ENCODE results near the gene ALDOB. TPM values are rescaled to one million over a fixed set of nuclear protein-coding genes. Genes with fewer than 3 reads are reported as not detected.
A peak's percentile ranks its signal among the peaks of the same experiment; 100 is the strongest.

Gene ALDOB
- total RNA-seq, 1 donor from 2014 or later = not detected

DNA sequence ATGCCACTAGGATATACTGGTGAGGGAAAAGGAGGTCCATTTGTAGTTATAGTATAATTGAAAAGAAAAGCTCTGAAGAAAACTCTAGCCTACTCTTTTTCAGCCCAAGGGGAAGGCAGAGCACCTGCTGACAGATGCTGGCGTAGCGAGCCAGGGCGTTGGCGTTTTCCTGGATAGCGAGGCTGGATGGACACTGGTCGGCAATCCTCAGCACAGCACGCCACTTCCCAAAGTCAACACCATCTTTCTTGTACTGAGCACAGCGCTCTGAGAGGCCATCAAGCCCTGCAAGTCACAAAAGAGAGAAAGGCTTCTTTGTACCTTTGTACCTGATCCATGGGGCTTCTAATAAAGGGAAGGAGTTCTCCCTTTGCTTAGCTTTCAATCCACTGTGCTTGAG, 8.2 kb downstream of the ALDOB start:
- ATAC-seq (no peak), DNase-seq (no peak)
- no peaks in the 10 kb centered on the region for H3K9me3 ChIP-seq
- no peak overlapping the region for H3K27ac ChIP-seq
- no peaks in the 10 kb centered on the region for H3K27me3 ChIP-seq
- no peak overlapping the region for H3K4me3 ChIP-seq
- no peaks in the 10 kb centered on the region for H3K4me1 ChIP-seq
- intact Hi-C loops (cut with DNase I) = no loop called here
- no peaks in the 10 kb centered on the region for H3K36me3 ChIP-seq
- TF ChIP-seq, protein P1, sequence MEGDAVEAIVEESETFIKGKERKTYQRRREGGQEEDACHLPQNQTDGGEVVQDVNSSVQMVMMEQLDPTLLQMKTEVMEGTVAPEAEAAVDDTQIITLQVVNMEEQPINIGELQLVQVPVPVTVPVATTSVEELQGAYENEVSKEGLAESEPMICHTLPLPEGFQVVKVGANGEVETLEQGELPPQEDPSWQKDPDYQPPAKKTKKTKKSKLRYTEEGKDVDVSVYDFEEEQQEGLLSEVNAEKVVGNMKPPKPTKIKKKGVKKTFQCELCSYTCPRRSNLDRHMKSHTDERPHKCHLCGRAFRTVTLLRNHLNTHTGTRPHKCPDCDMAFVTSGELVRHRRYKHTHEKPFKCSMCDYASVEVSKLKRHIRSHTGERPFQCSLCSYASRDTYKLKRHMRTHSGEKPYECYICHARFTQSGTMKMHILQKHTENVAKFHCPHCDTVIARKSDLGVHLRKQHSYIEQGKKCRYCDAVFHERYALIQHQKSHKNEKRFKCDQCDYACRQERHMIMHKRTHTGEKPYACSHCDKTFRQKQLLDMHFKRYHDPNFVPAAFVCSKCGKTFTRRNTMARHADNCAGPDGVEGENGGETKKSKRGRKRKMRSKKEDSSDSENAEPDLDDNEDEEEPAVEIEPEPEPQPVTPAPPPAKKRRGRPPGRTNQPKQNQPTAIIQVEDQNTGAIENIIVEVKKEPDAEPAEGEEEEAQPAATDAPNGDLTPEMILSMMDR (IDR thresholded peaks at IDR 0.05) = no peak

DNA sequence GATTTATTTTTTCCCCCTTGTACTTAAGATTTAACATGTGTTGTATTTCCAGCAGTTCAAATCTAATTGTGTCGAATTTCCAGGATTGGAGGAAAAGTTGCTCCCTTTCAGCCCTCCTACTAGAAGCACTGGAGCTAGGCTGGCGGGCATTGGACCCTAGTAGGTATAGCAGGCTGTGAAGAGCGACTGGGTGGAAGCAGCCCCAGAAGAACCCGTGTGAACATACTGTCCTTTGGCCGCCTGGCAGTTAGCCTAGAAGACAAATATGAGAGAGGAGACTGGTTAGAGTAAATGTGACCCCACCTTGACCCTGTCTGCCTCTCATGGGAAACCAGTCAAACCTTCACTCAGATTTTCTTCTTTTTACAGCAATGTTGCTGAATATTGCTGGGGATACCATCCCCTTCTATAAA, 13.9 kb downstream of the ALDOB start:
- no peak for DNase-seq
- intact Hi-C loops (cut with DNase I) = no loop called here
- no peak overlapping the region for H3K4me3 ChIP-seq
- TF ChIP-seq, protein P1 (IDR thresholded peaks at IDR 0.05) = no peak
- H3K4me1 ChIP-seq = no peaks in the 10 kb centered on the region
- ATAC-seq = peak; percentile 72
- H3K27me3 ChIP-seq = no peaks in the 10 kb centered on the region
- no peaks in the 10 kb centered on the region for H3K9me3 ChIP-seq
- H3K27ac ChIP-seq = no peak overlapping the region
- no peaks in the 10 kb centered on the region for H3K36me3 ChIP-seq

DNA sequence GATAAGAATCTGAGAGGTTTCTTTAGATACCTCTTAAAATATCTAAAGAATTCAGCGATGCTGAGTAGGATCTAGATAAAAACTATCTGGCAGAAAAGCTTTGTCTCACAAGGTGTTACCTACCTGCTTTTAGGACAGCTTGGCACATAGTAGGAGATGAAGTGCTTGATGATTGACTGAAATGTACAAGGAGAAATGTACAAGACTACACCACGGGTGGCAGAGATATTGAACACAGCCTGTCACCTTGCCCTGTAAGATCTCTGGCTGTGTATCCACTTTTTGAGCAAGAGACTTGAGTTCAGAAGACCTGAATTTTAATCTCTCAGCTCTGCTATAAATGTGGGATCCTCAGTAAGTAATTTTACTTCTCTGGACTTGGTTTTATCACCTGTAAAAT, 15.7 kb downstream of the ALDOB start:
- TF ChIP-seq, protein P1 (IDR thresholded peaks at IDR 0.05) = no peak
- no peak for DNase-seq
- peaks cover 7% of the 10 kb centered on the region for H3K9me3 ChIP-seq

DNA sequence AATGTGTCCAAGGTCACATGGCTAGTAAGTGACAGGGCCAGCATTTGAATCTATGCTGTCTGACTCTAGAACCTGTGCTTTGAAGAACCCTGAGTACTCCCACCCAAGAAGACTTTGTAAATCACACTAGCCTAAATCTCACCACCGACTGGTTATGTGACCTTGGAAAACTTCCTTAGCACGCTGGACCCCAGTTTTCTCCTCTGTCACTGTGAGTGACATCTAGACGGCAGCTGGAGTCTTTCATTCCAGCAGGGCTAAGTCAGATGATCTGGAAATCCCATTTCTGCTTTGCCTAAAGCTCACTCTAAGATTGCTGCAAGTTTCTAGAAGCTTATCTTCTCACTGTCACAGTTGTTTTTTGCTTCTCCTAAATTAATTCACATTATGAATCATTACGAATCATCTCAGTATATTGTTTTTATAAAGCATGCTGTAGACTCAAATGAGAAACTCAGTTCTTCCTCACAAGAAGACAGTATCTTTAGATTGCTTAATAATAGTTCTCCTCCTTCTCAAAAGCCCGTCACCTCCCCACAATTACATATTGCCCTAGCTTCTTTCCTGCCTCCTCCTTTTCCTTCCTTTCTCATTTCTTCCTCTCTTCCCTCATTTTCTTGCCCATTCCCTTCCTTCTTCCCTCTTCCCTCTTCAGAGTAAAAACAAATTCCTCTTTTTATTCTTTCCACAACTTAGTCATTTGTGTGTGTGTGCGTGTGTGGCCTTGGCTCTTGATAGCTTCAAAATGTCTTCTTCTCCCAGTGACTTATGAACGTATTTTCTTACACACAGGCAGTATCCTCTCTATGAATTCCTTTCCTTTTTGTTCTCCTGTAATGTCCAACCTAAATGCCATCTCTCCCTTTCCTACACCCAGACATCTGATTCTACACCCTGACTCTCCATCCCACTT, 16.8 kb downstream of the ALDOB start:
- DNase-seq (no peak), ATAC-seq (no peak)
- Histone ChIP-seq H3K27me3 (no peaks in the 10 kb centered on the region), H3K9me3 (peaks cover 17% of the 10 kb centered on the region), H3K27ac (no peak overlapping the region), H3K36me3 (no peaks in the 10 kb centered on the region), H3K4me3 (no peak overlapping the region), H3K4me1 (no peaks in the 10 kb centered on the region)
- TF ChIP-seq, protein P1 (IDR thresholded peaks at IDR 0.05) = no peak
- intact Hi-C loops (cut with DNase I) = no loop called here

More for the DNA sequence above, 15.7 kb downstream of the ALDOB start:
- no peaks in the 10 kb centered on the region for H3K36me3 ChIP-seq
- H3K27me3 ChIP-seq = no peaks in the 10 kb centered on the region
- ATAC-seq = no peak
- no peak overlapping the region for H3K4me3 ChIP-seq
- no peak overlapping the region for H3K27ac ChIP-seq
- intact Hi-C loops (cut with DNase I) = no loop called here
- no peaks in the 10 kb centered on the region for H3K4me1 ChIP-seq

DNA sequence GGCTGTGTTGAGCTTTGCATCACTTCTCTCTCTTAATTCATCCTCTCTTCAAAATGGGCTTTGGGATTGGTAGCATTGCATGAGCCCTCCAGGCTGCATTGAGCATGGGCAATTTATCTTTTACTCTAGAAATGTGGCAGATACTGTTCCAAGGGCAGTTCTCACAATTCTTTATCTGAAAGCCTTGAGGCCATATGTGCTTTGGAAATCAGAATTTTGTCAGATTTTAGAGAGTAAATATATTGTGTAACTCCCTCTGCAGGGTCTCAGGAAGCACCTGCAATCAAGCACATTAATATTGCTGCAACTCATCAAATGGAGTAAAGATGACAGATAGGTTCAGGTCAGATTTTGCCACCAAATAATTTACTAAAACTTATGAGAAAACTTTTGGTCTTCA, 17.6 kb downstream of the ALDOB start:
- TF ChIP-seq, protein P1 (IDR thresholded peaks at IDR 0.05) = no peak
- ATAC-seq = no peak
- DNase-seq = no peak
- H3K36me3 ChIP-seq = no peaks in the 10 kb centered on the region
- H3K4me1 ChIP-seq = no peaks in the 10 kb centered on the region
- H3K9me3 ChIP-seq = peaks cover 22% of the 10 kb centered on the region
- H3K27ac ChIP-seq = no peak overlapping the region
- no peaks in the 10 kb centered on the region for H3K27me3 ChIP-seq
- intact Hi-C loops (cut with DNase I) = no loop called here
- H3K4me3 ChIP-seq = no peak overlapping the region
